Keratinocyte (primary cell): ENCODE results near the gene AMMECR1. TPM values are rescaled to one million over a fixed set of nuclear protein-coding genes. Genes with fewer than 3 reads are reported as not detected.
A peak's percentile ranks its signal among the peaks of the same experiment; 100 is the strongest.

ENCODE experiments used
- DNase-seq: peaks from one replicate; pipeline ENCODE4 v3.0.0-alpha.2; 2011; ENCODE audit warnings: low read depth, missing footprints, low spot score
- FAIRE-seq: peaks from 2 replicates; lab custom pipeline; 2011; peaks lifted over from hg19 to GRCh38; lab: Jason Lieb, UNC
- H2AFZ ChIP-seq: 2 replicates; pipeline ENCODE4 v1.6.0; 2012; ENCODE audit warnings: low read length, control low read depth, inconsistent platforms; ENCODE audit not compliant: control insufficient read depth
- H3K27ac ChIP-seq: 2 replicates; pipeline ENCODE4 v1.5.1; 2011; ENCODE audit warnings: low read length; ENCODE audit not compliant: control insufficient read depth, insufficient read depth
- H3K27me3 ChIP-seq: 3 replicates; pipeline ENCODE4 v1.6.0; 2011; ENCODE audit warnings: low read length; ENCODE audit not compliant: control insufficient read depth, insufficient read depth; ENCODE audit errors: extremely low read depth
- H3K36me3 ChIP-seq, 2 experiments: 2 replicates in 1 of 2; 3 replicates in 1 of 2; pipeline ENCODE4 v1.5.1; 2011; ENCODE audit warnings: low read length in 2 of 2, mild to moderate bottlenecking in 1 of 2; ENCODE audit not compliant: control insufficient read depth in 2 of 2, insufficient read depth in 2 of 2; ENCODE audit errors: extremely low read depth in 1 of 2
- H3K4me1 ChIP-seq: 3 replicates; pipeline ENCODE4 v1.5.1; 2011; ENCODE audit warnings: low read length; ENCODE audit not compliant: control insufficient read depth, insufficient read depth; ENCODE audit errors: extremely low read depth
- H3K4me2 ChIP-seq: 3 replicates; pipeline ENCODE4 v1.6.0; 2011; ENCODE audit warnings: low read depth, low read length; ENCODE audit not compliant: control insufficient read depth, insufficient read depth; ENCODE audit errors: extremely low read depth
- H3K4me3 ChIP-seq, 3 experiments: fragments of 200-600 bp in 1 of 3; sonication (generic) in 1 of 3; 2 replicates in 2 of 3; 3 replicates in 1 of 3; pipeline ENCODE4 v1.5.1; 2011 to 2016; ENCODE audit warnings: low read length in 3 of 3, mild to moderate bottlenecking in 3 of 3, control low read depth in 2 of 3, inconsistent platforms in 1 of 3, low read depth in 1 of 3, mixed read lengths in 1 of 3, mixed run types in 1 of 3, moderate library complexity in 1 of 3; ENCODE audit not compliant: control insufficient read depth in 2 of 3, insufficient read depth in 2 of 3; ENCODE audit errors: extremely low read depth in 1 of 3
- H3K79me2 ChIP-seq: 2 replicates; pipeline ENCODE4 v1.6.0; 2012; ENCODE audit warnings: low read length; ENCODE audit not compliant: control insufficient read depth, insufficient read depth
- H3K9ac ChIP-seq: 3 replicates; pipeline ENCODE4 v1.6.0; 2011; ENCODE audit warnings: low read length; ENCODE audit not compliant: control insufficient read depth, insufficient read depth; ENCODE audit errors: extremely low read depth
- H3K9me1 ChIP-seq: 3 replicates; pipeline ENCODE4 v1.6.0; 2011; ENCODE audit warnings: low read length; ENCODE audit not compliant: control insufficient read depth, insufficient read depth; ENCODE audit errors: extremely low read depth
- H3K9me3 ChIP-seq: 2 replicates; pipeline ENCODE4 v1.5.1; 2012; ENCODE audit warnings: low read depth, low read length; ENCODE audit not compliant: control insufficient read depth
- H4K20me1 ChIP-seq: 3 replicates; pipeline ENCODE4 v1.6.0; 2011; ENCODE audit warnings: low read length; ENCODE audit not compliant: control insufficient read depth, insufficient read depth; ENCODE audit errors: extremely low read depth
- CTCF ChIP-seq, 3 experiments: IDR thresholded peaks in 1 of 3; conservative IDR thresholded peaks in 1 of 3; optimal IDR thresholded peaks in 1 of 3; 2 replicates in 2 of 3; 3 replicates in 1 of 3; pipeline versions ENCODE3 to v1.5.1; 2011; ENCODE audit warnings: low read length in 3 of 3, mild to moderate bottlenecking in 3 of 3, moderate library complexity in 2 of 3, control low read depth in 1 of 3, inconsistent platforms in 1 of 3; ENCODE audit not compliant: insufficient read depth in 2 of 3; ENCODE audit errors: extremely low read depth in 1 of 3
- EZH2 ChIP-seq: IDR thresholded peaks from one replicate; pipeline ENCODE4 v1.6.1; 2012; ENCODE audit warnings: inconsistent platforms, mild to moderate bottlenecking, low read length, moderate library complexity
- dilution Hi-C: fragments of 300-500 bp; cut with MboI; formaldehyde crosslinking; loops from one replicate; pipeline ENCODE4 v1.7.0; 2020; ENCODE audit warnings: low sequenced_read_pairs; ENCODE audit not compliant: extremely low pct_ligation_motif_present
- polyA plus RNA-seq, 5 experiments: library from polyadenylated mRNA; depleted of rRNA in 3 of 5; stranded (reverse) in 3 of 5; stranded (forward) in 1 of 5; unstranded in 1 of 5; fragments of >200 nt; gene quantifications; 1 replicate in 1 of 5; 2 replicates in 3 of 5; 3 replicates in 1 of 5; pipeline versions ENCODE4 v1.2.1 to v1.2.3, GENCODE V29; 2011 to 2012; ENCODE audit warnings: missing spikeins in 2 of 5, low read depth in 1 of 5, low replicate concordance in 1 of 5

The AMMECR1 gene
- polyA plus RNA-seq, 1 donor (not counting 4 experiments of a cell fraction or from before 2014, with no cell fraction given): 15.5 TPM

DNA sequence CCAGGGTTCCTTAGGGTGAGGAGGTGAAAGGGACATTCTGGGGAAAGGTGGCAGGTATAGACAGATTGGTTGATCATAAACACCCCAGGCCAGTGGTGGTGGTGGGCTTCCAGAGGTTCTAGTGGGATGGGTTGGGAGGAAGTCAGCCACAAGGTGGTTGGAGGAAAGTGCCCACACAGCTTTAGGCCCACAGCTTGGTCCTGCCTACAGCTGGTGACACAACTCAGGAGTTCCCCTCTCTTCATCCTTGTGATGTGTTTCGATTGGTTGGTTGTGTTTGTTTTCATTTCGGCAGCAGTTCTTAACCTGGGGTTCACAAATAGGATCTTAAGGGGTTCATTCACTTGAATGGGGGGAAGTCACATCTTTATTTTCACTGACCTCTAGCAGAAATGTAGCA lies 158.0 kb downstream of the AMMECR1 start:
- no peak overlapping the region for H2AFZ ChIP-seq
- H3K9me1 ChIP-seq: peaks cover 2% of the 10 kb centered on the region
- FAIRE-seq: no peak
- H3K27ac ChIP-seq: peak overlapping the region; percentile 51
- H3K4me1 ChIP-seq: peaks cover 11% of the 10 kb centered on the region
- H3K27me3 ChIP-seq: peaks cover 3% of the 10 kb centered on the region
- no peaks in the 10 kb centered on the region for H3K9me3 ChIP-seq
- no peak for DNase-seq
- dilution Hi-C loops: no loop called here
- peaks cover 3% of the 10 kb centered on the region for H4K20me1 ChIP-seq
- peak overlapping the region; percentile 16 for H3K9ac ChIP-seq
- H3K4me2 ChIP-seq: no peak overlapping the region
- peaks cover 0 to 4% of the 10 kb centered on the region in 2 experiments for H3K36me3 ChIP-seq
- no peaks in the 10 kb centered on the region for H3K79me2 ChIP-seq
- no peak for TF ChIP-seq EZH2
- H3K4me3 ChIP-seq: no peak overlapping the region

DNA sequence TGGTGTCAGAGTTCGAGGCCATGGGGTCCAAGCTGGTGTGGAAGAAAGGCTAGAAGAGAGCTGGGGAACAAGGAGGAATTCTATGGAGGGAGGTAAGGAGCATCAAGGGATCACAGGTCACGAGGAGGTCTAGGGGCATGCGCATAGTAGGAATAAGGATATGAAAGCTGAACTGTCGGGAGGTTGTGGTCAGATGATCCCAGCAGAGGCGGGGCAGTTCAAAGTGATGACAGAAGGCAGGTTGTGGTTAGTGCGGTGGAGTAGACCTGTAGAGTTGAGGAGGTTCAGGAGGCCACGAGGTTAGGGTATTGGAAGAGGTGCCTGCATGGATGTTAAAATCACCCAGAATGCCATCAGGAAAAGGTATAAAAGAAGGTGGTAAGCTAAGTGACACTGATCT lies 158.7 kb downstream of the AMMECR1 start:
- dilution Hi-C loops: no loop called here
- no peak for FAIRE-seq
- H3K9me3 ChIP-seq: no peaks in the 10 kb centered on the region
- no peaks in the 10 kb centered on the region for H3K79me2 ChIP-seq
- H3K27ac ChIP-seq: no peak overlapping the region
- H3K36me3 ChIP-seq: peaks cover 0 to 4% of the 10 kb centered on the region in 2 experiments
- no peak overlapping the region for H3K4me2 ChIP-seq
- peaks cover 3% of the 10 kb centered on the region for H3K27me3 ChIP-seq
- peaks cover 11% of the 10 kb centered on the region for H3K4me1 ChIP-seq
- DNase-seq: no peak
- no peak overlapping the region for H3K4me3 ChIP-seq
- no peak for TF ChIP-seq EZH2
- TF ChIP-seq CTCF (optimal IDR thresholded peaks at IDR 0.05 in 1 of 3, IDR thresholded peaks at IDR 0.05 in 1 of 3, conservative IDR thresholded peaks at IDR 0.05 in 1 of 3; ENCODE audit: extremely low read depth in 1 of 3, insufficient read depth in 2 of 3, low read length in 3 of 3): no peak
- H4K20me1 ChIP-seq: peaks cover 3% of the 10 kb centered on the region
- peaks cover 2% of the 10 kb centered on the region for H3K9me1 ChIP-seq
- H2AFZ ChIP-seq: no peak overlapping the region
- no peak overlapping the region for H3K9ac ChIP-seq

DNA sequence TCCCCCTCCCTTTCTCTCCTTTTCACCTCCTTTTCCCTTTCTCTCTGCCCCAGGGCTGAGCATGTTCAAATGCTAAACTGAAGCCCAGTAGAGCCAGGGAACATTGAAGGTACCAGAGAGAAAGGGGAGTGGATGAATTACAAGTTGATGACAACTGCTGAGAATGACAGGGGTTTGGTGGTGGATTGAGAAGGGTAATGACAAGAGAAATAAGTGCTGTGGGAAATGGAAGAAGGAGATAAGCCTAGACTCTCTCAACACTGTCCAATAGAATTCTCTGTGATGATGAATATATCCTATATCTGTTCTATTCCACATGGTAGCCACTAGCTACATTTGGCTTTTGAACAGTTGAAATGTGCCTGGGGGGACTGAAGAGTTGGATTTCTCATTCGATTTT lies 160.4 kb downstream of the AMMECR1 start:
- Histone ChIP-seq H3K27me3 (peaks cover 3% of the 10 kb centered on the region), H3K36me3 (peaks cover 0 to 4% of the 10 kb centered on the region in 2 experiments), H3K4me2 (no peak overlapping the region), H3K9ac (no peak overlapping the region), H3K9me3 (no peaks in the 10 kb centered on the region), H4K20me1 (peaks cover 3% of the 10 kb centered on the region), H3K79me2 (no peaks in the 10 kb centered on the region), H3K9me1 (peaks cover 2% of the 10 kb centered on the region), H3K4me1 (peaks cover 11% of the 10 kb centered on the region), H3K27ac (no peak overlapping the region), H3K4me3 (no peak overlapping the region), H2AFZ (no peak overlapping the region)
- FAIRE-seq (no peak), DNase-seq (no peak)
- dilution Hi-C loops: no loop called here
- TF ChIP-seq CTCF (optimal IDR thresholded peaks at IDR 0.05 in 1 of 3, IDR thresholded peaks at IDR 0.05 in 1 of 3, conservative IDR thresholded peaks at IDR 0.05 in 1 of 3; ENCODE audit: extremely low read depth in 1 of 3, insufficient read depth in 2 of 3, low read length in 3 of 3): no peak
